Right kidney (tissue), 1 donor: ENCODE data around the gene MTHFD2L.
A peak's percentile ranks its signal among the peaks of the same experiment; 100 is the strongest.
"Not testable (repeated sequence)": the region's sequence is repeated elsewhere in the genome, so short reads cannot be mapped to it uniquely, and the experiment has no call there.

Experiments used
- DNase-seq: peaks from one replicate; pipeline ENCODE4 v3.0.0-alpha.2; 2016

Gene MTHFD2L

DNA sequence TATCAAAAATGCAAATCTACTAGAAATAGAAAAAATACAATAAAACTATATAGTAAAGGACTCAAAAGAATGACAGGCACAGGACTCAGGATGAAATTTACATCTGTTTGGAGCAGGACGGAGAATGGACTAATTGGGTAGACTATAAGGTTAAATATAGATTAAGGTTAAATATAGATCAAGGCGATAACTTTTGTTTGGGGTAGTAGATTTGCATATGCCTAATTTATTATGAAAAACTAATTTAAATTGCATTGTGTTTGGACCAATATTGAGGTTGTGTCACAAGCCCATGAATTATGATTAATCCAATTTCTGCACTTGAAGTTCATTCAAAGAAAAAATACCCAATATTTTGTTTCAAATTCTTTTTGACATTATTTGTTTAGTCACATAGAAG is 31.0 kb downstream of the MTHFD2L start:
- no peak for DNase-seq

DNA sequence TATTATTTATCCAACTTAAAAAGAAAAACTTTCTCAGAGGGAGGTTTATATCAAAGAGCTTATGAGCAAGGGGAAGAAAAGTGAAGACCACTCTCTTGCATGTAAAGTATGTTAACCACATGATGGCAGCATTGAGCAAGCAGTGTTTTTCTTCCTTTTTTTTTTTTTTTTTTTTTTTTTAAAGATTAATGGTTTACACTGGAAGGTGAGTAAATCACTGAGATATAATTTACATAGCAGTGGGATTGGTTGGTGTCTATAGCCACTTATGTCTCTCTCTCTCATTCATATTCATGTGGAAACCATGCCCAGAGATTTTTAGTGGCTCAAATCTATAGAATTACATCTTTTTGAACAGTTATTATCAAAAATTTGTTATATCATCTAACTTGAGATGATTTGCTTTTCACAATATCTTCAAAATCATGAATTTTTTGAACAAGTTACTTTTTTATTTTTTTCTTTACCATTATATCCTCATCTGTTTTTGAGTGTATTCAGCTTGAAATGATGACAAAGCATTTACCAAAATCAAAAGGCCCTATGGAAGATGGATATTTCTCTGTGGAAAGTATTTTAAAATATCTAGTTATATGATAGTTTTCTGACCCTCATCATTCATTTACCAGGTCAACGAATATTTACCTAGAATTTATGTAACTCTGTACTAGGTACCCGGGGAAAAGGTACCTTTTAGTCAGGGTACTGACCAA is 31.6 kb downstream of the MTHFD2L start:
- DNase-seq: no peak

DNA sequence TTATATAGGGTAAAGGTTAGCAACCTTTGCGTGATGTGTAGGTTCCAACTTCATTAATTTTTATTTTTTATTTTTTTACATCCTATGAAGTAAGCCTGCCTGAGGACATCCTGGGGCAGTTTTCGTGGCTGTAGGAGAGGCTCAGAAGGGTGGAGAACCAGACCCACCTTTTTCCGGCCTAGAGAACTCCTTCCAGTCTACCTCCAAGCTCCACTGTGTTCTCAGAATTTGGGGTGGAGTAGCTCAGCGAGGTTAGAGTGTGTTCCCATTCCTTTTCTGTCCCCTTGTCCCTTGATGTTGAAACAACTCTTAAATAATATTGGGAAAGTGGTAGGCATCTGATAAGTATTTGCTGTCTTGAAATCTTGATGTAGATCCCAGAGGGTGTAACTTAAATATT is 32.4 kb downstream of the MTHFD2L start:
- DNase-seq: no peak

DNA sequence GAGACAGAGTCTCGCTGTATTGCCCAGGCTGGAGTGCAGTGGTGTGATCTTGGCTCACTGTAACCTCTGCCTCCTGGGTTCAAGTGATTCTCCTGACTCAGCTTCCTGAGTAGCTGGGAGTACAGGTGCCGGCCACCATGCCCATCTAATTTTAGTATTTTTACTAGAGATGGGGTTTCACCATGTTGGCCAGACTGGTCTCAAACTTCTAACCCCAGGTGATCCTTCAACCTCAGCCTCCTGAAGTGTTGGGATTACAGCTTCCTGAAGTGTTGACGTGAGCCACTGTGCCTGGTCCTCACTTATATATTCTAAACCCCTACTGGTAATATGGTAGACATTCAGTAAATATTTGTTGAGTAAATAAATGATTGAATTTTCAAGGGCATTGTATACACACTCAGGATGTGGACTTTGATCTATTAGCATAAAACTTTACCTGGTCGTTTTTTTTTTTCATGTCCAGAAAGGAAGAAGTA is 33.0 kb downstream of the MTHFD2L start:
- DNase-seq: no peak

DNA sequence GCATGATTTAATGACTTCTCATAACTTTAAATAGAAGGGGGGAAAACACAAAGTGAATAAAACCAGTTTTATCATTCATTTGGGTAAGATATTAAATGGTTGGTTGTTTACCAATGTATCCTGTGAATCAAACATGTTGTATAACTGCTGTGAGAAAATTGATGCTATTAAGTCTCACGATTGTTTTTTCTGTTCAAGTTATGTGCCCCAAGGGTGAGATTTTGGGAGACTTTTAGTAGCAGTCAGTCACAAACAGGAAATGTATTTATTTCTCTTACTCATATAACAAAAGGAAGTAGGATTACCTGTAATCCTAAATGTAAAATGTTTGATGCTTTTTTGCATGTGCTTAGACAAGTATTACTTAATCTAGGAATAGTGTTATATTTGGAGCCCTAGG is 39.2 kb downstream of the MTHFD2L start:
- no peak for DNase-seq

DNA sequence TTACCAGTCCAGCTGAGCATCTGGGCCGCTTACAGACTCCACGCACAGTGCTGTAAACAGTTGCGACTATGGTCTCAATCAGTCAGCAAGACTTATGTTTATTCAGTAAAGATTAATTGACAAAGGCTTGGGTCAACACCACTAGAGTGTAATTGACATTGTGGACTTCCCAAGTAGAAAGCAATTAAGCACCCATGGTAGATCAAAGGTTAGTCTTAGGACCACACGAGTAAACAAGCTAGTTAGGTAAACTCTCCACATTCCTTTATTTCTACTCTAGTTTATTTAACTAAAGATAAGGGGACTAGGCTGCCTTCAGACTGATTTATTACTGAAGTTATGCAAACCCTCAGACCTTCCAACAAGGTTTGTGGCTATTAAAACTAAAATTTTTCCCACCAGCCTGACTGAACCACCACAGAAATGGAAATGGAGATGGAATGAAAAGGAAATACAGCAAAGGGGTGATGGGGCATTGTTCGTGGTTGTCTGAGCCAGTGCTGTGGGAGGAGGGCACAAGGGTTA is 44.2 kb downstream of the MTHFD2L start:
- DNase-seq: no peak

DNA sequence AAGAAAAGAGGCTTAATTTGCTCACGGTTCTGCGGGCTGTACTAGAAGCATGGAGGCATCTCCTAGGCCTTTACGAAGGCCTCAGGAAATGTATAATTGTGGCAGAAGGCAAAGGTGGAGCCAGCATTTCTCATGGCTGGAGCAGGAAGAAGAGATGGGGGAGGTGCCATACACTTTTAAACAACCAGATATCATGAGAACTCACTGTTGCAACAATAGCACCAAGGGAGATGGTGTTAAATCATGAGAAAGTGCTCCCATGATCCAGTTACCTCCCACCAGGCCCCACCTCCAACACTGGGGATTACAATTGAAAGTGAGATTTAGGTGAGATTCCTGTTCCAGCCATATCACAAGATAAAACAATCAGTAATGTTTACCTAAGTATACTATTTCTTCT is 45.5 kb downstream of the MTHFD2L start:
- DNase-seq: no peak

DNA sequence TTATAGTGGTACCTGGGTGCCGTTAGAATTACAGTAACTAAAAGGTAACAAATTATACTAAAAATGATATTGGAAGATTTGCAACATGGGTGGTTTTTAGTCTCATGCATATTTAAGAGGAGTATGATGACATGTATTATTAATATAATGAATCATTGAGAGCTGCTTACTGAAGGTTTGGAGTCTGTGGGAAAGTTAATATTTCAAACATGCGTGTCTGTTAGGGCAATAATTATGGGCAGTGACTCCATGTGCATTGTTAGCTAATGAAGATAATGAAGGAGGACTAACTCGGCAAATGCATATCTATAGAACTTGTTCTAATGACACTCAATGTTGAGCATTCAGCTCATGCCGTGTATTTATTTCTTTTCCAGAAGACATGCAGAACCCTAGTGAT is 47.1 kb downstream of the MTHFD2L start:
- no peak for DNase-seq

DNA sequence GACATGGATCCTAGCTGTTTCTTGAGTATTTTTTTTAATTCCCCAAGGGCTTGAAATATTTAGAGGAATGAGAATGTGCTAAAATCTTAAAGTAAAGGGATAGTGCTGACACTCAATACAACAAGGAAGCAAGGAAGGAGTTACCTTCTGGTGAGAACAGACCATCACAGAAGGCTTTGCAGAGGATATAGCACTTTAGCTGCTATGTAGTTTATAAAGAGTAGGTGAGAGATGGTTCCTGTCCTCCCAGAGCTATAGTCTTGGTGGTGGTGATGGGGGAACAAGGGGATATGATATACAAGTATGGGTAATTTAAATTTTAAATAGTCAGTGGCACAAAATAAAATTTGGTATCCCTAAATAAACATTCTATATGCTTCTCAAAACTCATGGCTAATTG is 47.6 kb downstream of the MTHFD2L start:
- DNase-seq: no peak

DNA sequence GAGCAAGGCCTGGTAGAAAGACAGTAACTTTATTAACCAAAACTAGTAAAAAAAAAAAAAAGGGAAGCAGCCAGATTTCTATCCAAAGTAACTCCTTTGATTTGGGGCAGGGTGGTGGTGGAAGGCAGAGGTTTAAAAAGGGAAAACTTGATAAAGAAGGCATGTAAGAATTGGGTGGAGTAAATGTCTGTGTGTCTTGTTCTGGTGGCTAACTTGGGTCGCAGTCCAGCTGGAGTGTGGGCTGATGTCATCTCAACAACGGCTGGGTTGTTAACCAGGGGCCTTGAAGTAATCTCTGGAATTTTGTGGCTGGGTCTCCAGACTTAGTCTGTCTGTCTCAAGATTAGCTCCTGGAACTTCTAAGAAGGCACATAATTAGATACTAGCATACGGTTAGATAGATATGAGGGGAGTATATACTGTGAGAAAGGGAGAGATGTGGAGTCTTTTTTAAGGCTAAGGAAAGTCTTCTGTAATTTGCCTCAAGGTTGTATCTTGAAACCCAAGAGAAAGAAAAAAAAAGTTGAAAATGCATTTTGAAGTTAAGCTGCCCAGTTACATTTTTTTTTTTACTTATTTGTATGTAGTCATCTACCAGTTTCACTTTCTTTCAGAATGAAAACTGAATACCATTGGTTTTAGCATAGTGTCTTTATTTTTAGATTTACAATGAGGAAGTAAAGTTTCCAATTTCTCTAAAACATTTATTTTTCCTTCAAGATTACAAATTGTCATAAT is 48.3 kb downstream of the MTHFD2L start:
- no peak for DNase-seq

DNA sequence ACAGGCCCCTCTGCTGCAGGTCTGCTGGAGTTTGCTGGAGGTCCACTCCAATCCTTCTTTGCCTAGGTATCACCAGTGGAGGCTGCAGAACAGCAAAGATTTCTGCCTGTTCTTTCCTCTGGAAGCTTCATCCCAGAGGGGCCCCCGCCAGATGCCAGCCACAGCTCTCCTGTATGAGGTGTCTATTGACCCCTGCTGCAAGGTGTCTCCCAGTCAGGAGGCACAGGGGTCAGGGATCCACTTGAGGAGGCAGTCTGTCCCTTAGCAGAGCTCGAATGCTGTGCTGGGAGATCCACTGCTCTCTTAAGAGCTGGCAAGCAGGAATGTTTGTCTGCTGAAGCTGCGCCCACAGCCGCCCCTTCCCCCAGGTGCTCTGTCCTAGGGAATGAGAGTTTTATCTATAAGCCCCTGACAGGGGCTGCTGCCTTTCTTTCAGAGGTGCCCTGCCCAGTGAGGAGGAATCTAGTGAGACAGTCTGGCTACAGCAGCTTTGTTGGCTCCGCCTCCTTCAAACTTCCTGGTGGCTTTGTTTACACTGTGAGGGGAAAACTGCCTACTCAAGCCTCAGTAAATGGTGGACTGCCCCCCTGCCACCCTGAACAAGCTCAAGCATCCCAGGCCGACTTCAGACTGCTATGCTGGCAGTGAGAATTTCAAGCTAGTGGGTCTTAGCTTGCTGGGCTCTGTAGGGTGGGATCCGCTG is 56.7 kb downstream of the MTHFD2L start:
- not testable (repeated sequence) for DNase-seq

DNA sequence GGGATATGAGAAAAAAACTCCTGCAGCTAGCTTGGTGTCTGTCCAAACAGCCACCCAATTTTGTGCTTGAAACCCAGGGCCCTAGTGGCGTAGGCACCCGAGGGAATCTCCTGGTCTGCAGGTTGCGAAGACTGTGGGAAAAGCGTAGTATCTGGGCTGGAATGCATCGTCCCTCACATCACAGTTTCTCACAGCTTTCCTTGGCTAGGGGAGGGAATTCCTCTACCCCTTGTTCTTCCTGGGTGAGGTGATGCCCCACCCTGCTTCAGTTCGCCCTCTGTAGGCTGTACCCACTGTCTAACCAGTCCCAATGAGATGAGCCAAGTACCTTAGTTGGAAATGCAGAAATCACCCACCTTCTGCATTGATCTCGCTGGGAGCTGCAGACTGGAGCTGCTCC is 57.3 kb downstream of the MTHFD2L start:
- DNase-seq: not testable (repeated sequence)

DNA sequence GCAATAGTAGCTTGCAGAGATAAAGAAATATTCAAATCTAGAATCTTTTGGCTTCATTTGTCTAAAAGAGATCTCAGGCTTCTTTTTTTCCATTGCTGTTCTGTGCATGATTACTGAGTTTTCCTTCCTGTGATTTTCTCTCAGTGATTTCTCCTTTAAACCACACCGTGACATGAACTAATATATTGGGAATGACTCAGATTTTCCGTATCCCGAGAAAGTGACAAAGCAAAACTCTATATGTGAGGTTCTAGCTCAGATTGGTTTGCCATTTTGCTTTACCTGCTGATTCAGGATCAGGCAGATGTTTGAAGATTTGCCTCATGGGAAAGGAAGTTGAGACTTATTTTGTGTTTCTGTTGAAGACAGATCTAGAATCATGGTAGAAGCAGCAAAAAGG is 59.4 kb downstream of the MTHFD2L start:
- no peak for DNase-seq

DNA sequence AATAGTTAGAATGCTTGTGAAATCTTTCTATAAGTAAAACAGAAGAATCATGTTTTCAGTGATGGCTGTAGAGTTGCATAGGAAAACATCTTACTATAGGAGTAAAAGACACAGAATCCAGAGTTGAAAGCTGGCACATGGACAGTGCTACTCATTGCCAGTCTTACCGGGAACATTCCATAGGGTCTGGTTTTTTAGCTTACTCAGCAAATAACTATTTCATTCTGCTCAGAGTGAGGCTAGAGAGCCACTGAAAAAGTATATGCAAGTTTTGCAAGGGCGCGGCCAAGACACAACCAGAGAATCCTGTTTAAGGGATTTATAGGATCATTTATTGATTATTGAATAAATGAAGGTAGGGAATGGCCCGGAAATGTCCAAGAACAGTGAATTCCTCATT is 60.3 kb downstream of the MTHFD2L start:
- DNase-seq: no peak

DNA sequence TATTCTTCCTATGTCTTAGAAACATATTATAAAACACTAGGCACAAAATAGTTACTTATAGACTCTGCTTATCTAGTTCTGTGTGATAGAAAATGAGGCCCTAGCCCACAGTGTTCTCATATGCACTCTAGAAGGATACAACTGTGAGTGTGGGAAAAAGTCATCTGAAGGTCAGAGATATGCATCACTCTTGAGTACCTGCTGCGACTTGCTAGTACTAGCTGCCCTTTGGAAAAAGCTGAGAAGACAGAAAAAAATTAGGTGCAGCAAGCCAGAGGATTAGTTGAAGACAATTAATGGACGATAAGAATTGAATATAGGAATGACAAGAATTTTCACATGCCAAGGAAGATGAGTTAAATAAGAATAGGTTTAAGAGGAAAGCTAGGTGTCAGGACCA is 61.3 kb downstream of the MTHFD2L start:
- DNase-seq: no peak

DNA sequence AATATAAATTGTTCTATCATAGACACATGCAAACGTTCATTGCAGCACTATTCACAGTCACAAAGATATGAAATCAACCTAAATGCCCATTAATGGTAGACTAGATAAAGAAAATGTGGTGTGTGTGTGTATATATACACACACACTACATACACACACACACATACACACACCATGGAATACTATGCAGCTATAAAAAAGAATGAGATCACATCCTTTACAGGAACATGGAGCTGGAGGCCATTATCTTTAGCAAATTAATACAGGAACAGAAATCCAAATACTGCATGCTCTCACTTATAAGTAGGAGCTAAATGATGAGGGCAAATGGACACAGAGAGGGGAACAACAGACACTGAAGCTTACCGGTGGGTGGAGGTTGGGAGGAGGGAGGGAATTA is 65.2 kb downstream of the MTHFD2L start:
- DNase-seq: no peak

DNA sequence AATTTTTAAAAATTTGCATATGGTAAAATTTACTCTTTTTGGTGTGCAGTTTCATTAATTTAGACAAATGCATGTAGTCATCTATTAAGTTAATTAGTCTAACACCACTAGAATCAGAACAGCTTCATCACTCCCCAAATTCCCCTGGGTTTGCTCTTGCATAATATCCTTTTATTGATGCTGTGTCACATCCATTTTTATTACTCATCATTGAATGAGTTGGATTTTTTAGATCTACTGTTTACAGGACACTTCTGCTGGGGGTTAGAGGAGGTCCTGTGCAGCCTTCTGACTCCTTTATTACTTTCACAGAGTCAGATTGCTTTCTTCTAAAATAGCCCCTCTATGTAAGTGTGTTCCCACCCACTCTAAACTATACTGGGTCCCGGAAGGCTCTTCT is 65.9 kb downstream of the MTHFD2L start:
- no peak for DNase-seq

DNA sequence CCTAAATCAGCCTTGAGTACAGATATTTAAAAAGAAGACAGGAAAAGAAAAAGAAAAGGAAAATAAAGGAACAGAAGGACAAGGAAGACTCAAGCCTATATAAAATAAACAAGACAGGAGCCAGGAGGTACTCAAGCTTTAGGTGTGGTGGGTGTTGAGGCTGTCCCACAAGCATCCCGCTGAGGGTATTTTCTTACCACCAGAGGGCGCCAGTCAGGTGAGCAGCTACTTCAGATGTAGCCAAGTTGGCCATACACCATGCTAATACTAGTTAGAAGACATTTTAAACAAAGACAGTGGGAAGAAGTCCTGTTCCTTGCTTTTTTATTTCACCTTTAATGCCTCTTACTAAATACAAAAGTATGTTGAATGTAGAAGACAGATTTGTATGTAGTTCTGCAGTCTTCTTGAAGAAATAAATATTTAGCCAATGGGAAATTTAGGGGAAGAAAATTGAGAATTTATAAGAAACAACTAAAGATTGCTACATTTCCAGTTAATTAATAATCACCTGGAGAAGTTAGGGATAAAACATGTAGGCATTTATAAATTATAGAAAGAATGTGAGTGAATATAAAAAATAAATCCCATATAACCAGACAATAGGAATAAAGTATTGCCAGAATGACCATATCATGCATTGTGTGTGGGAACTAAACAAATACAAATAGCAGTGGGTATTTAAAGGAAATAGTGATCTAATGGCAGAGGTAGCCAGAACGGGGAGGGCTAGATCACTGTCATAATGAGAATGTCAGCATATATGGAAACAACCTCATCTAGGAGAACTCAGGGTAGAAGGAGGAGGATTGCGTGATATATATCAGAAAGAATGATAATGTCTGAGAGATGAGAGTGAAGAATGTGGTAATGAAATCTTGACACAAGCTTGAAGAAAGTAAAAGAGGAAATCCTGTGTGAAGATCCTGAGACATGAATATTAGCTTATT is 71.0 kb downstream of the MTHFD2L start:
- peak; percentile 39 for DNase-seq

DNA sequence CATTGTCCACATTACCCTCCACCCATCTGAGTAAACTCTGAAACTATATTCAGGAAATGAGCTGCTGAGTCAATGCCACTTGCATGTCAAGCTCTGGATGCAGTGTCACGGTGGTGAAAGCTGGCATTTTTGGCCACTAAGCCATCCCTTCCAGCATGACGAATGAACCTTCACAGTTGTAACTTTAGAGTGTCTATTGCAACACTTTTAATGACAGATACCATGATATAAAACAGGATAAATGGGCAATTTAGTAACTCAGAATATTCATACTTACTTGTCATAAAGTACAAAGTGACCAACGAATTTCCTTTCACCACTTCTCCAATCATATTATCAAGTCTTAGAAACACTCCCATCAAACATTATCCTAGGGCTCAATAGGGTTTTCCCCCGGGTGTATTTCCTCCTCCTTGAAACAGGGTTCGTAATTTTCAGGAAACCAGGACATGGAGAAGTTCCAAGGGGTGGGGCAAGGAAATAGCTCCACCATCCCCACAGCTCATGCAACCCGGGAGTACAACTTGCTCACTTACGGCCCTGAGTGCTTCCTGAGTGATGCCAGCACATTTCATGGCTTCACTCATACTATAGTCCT is 73.1 kb downstream of the MTHFD2L start:
- DNase-seq: no peak

DNA sequence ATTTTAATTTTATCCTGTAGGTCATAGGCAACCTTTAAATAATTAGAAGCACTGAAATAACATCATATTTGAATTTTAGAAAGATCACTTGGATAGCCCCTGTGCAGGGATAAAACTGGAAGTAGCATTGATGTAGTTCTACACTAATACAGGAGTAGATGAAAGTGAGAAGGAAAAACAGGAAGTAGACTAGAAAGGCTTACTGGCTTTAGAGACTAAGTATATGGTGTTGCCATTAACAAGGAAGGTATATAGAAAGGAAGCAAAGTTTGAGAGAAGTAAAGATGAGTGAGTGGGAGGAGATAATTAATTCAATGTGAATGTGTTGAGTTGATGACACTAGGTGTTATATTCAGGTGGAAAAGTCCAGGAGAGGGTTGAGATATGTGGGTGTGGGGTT is 77.2 kb downstream of the MTHFD2L start:
- no peak for DNase-seq

DNA sequence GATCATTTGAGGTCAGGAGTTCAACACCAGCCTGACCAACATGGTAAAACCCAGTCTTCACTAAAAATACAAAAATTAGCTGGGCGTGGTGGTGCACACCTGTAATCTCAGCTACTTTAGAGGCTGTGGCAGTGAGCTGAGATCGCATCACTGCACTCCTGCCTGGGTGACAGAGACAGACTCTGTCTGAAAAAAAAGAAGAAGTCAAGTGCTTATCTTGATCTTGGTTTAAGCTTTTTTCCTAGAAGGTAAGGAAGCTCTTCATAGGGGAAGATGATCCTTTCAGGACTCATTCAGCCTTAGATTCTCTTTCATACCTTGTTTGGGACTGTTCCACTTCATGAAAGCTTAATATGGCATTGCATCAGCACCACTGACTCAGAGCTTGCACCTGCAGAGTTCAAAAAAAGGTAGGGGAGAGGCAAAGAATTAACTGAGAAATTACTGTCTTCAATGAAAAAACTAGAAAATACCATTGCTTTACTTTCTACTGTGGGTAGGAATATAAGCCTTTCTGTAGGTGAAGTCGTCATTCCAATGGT is 79.6 kb downstream of the MTHFD2L start:
- DNase-seq: no peak
